ENCODE measurements around the gene MYO15A. TPM values are rescaled to one million over a fixed set of nuclear protein-coding genes. Genes with fewer than 3 reads are reported as not detected.

Gene MYO15A, protein sequence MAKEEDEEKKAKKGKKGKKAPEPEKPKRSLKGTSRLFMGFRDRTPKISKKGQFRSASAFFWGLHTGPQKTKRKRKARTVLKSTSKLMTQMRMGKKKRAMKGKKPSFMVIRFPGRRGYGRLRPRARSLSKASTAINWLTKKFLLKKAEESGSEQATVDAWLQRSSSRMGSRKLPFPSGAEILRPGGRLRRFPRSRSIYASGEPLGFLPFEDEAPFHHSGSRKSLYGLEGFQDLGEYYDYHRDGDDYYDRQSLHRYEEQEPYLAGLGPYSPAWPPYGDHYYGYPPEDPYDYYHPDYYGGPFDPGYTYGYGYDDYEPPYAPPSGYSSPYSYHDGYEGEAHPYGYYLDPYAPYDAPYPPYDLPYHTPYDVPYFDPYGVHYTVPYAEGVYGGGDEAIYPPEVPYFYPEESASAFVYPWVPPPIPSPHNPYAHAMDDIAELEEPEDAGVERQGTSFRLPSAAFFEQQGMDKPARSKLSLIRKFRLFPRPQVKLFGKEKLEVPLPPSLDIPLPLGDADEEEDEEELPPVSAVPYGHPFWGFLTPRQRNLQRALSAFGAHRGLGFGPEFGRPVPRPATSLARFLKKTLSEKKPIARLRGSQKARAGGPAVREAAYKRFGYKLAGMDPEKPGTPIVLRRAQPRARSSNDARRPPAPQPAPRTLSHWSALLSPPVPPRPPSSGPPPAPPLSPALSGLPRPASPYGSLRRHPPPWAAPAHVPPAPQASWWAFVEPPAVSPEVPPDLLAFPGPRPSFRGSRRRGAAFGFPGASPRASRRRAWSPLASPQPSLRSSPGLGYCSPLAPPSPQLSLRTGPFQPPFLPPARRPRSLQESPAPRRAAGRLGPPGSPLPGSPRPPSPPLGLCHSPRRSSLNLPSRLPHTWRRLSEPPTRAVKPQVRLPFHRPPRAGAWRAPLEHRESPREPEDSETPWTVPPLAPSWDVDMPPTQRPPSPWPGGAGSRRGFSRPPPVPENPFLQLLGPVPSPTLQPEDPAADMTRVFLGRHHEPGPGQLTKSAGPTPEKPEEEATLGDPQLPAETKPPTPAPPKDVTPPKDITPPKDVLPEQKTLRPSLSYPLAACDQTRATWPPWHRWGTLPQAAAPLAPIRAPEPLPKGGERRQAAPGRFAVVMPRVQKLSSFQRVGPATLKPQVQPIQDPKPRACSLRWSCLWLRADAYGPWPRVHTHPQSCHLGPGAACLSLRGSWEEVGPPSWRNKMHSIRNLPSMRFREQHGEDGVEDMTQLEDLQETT (N-terminal part only)
- not detected for polyA plus RNA-seq (2012; ENCODE audit: insufficient read depth, insufficient read length)

DNA sequence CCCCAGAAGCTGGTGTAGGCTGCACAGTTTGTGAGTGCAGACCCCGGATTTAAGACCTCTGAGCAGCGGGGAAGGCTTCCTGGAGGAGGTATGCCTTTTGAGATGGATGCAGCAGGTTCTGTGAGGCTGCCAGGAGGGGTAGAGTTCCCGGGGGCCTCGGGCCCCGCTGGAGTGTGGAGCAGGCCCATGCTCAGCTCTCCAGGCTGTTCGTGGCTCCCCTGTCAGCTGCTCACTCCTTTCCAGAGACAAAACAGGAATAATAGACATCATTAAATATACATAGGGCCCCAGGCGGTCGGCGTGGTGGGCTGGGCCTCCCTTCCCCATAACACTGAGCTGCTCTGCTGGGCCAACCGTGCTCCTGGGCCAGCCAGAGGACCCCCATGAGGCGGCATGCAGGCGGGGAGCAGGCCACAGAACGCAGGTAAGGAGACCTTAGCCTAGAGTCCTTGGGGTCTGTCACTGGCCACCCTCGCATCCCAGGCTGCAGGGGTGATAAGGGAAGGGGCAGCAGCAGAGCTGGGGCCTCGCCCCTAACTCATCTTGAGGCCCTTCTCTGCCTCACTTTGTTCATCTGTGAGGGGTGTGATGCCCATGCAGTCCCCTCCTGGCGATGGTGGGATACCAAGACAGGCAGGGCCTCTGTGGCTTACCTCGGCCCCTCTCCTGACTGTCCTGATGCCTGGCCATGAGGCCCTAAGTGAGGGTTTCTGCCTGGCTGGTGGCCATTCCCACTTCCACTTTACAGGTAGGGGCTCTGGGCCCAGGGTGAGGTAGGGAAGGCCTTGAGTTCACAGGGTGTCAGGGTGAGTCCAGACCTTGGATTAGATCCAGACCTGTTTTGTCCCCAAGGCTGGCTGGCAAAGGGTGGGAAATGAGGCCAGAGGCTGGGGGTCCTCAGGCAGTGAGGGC is at the start of gene MYO15A:
TSS of gene MYO15A (plus strand) at position 356 of the 912 bp plus-strand sequence. CDS start 10,045 bp downstream, outside the sequence.
- no peak for DNase-seq (ENCODE audit: low read depth, low spot score)
- no peak within 1 kb of the TSS for H3K4me3 ChIP-seq (ENCODE audit: low read length)

DNA sequence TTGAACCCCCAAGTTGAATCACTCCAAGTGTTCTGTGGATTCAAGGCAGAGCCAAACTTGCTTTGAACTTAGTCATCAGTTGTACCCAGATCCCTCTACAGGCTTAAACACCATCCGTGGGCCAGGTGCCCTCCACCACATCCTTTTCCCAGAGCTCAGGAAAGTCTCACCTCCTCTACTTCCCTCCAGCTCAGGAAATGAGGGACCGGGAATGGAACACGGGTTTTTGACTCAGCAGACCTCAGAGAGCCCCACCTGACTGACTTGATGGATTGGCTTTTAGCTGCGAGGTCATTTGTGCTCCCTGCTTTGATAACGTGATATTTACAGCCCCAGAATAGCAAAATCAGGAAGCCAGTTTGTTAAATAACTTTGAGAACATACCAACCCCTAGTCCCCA is 49.3 kb upstream of the MYO15A start:
- no peak for DNase-seq (ENCODE audit: low read depth, low spot score)
- no peak overlapping the region for H3K4me3 ChIP-seq (ENCODE audit: low read length)

DNA sequence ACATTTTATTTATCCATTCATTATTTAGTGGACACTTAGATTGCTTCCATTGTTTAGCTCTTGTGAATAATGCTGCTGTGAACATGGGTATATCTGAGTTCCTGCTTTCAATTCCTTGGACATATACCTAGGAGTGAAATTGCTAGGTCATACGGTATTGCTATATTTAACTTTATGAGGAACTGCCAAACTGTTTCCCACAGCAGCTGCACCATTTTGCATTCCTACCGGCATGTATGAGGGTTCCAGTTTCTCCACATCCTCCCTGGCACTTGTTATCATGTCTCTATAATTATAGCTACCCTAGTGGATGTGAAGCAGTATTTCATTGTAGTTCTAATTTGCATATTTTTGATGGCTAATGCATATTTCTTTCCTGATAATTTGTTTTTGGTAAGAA is 44.5 kb upstream of the MYO15A start:
- no peak for DNase-seq (ENCODE audit: low read depth, low spot score)
- H3K4me3 ChIP-seq (ENCODE audit: low read length): no peak overlapping the region

DNA sequence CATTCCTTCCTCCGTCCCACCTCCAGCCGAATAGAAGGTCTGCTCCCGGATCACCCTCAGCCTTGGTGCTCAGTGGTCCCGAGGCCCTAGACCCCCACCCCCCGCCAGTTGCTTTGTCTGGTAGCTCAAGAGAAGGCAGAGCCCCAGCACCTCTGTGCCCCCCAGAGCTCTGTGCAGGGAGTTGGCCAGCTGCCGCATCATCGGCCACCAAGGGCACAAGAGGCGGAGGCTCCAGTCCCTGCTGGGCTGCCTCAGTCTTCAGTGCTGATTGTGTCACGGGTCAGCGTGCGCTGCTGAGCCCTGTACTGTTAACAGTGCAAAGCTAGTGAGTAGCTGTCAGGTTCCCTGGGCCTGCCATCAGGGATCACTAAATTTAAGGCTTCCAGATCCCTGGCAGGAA is 43.0 kb upstream of the MYO15A start:
- DNase-seq (ENCODE audit: low read depth, low spot score): no peak
- no peak overlapping the region for H3K4me3 ChIP-seq (ENCODE audit: low read length)

DNA sequence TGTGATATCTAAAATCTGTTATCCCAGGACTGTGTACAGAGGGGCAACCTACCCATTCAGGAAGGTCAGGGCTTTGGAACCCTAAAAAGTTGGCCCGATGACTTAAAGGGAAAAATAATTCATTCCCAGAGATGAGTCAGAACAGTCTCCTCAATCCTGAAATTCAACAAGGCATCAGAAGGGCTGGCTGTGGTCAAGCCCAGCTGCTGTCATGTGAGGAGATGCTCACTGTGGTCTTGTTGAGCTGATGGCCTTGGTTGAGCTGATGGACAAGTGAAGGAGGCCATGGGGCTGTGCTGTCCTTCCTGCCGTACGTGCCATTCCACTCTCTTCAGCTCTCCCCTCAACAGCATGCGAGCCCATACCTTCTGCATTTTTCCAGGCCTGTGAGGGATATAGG is 41.7 kb upstream of the MYO15A start:
- no peak for DNase-seq (ENCODE audit: low read depth, low spot score)
- H3K4me3 ChIP-seq (ENCODE audit: low read length): no peak overlapping the region

DNA sequence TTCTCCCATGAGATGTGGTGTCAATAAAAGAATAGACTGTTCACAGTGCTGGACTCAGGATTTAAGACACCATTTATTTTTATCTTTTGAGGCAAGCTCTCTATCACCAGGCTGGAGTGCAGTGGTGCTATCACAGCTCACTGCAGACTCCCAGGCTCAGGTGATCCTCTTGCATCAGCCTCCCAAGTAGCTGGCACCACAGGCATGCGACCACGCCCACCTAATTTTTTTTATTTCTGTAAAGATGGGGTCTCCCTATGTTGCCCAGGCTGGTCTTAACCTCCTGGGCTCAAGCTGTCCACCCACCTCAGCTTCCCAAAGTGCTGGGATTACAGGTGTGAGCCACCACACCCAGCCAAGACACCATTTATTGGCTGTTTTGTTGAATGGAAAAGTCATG is 39.5 kb upstream of the MYO15A start:
- no peak for DNase-seq (ENCODE audit: low read depth, low spot score)
- no peak overlapping the region for H3K4me3 ChIP-seq (ENCODE audit: low read length)

DNA sequence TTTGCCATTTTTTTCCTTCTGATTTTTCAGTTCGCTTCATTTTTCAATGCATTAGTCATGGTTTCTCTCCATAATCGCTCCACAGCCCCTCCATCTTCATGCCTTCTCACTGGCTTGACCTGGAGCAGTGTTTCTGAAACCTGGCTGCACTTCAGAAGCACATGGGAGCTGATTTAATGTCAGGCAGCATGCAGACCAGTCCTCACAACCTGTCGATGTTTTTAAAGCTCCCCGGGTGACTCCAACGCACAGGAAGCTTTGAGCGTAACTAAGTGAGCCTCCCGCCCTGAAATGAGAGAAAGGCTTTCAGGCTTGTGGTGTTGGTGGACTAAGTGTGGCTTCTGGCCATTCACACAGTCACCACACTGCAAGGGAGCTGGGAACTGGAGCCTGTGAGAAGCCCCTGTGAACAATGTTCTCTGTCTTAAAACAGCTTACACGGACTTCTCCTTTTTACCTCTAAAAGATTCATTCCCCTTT is 37.7 kb upstream of the MYO15A start:
- no peak overlapping the region for H3K4me3 ChIP-seq (ENCODE audit: low read length)
- DNase-seq (ENCODE audit: low read depth, low spot score): no peak

DNA sequence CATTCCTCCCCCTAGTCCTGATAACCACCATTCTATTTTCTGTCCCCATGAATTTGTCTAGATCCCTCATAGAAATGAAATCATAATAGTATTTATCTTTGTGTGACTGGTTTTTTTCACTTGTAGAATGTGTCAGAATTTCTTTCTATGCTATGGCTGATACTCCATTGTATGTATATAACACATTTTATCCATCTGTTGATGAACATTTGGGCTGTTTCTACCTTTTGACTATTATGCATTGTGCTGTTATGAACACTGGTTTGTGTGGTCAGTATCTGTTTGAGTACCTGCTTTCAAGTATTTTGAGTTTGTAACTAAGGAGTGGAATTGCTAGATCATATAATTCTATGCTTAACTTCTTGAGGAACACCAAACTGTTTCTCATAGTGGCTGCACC is 36.8 kb upstream of the MYO15A start:
- DNase-seq (ENCODE audit: low read depth, low spot score): no peak
- no peak overlapping the region for H3K4me3 ChIP-seq (ENCODE audit: low read length)

DNA sequence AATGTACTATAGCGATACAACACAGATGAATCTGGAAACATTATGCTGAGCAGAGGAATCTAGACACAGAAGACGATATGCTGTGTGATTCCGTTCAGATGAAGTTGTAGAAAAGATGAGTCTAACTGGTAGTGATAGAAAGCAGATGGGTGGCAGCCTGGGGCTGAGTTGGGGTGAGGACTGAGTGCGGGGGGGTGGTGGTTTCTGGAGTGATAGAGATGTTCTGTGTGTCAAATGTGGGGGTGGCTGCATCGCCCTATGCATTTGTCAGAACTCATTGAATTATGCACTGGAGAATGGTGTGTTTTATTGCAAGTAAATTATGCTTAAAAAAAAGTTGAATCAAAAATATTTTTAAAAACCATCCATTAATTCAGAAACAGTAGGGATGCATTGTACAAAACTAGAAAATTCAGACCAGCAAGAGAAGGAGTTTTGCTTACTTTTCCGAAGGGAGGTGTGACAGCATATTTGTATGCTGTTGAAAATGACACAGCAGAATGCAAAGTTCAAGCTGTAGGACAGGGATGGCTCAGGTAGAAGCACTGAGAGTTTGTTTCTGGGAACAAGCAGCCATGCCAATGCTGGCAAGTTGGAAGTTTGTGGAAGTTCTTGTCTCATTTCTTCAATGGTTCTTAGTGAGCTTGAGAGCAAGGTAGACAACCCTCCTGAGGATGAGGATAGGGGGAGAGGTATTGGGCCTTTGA is 33.8 kb upstream of the MYO15A start:
- no peak overlapping the region for H3K4me3 ChIP-seq (ENCODE audit: low read length)
- DNase-seq (ENCODE audit: low read depth, low spot score): no peak

DNA sequence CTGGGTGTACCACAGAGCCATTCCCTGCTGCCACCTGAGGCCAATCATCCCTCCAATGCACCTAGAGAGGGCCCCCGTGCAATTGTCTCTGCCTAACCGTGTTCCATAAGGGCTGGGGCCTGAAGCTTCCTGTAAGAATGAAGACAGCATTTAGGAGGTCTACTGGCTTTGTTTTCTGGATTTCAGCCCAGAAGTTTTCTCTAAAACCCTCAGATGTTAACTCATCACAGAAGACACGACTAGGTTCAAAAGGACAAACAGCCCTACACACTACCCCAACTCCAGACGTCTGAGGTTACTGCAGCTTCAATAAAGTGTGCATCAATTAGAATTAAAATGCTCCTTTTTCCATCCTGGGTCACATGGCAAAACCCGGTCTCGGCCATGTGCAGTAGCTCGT is 31.6 kb upstream of the MYO15A start:
- H3K4me3 ChIP-seq (ENCODE audit: low read length): no peak overlapping the region
- no peak for DNase-seq (ENCODE audit: low read depth, low spot score)

DNA sequence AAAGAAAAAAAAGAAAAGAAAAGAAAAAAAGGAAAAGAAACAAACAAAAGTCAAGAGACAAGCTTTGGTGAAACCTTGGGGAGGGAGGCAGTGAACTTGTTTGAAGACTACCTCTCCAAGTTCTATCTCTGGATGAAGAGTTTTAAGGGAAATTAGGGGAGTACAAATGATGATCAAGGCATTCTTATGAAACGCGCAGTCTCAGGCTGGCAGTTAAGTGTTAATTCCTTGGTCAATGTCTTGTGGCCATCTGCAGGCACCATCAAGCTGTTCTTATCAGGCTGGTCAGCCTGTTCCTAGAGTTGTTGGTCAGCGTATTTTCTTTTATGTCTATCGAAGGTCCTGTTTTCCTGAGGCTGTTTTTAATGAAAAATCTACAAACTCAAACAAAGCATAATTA is 29.0 kb upstream of the MYO15A start:
- H3K4me3 ChIP-seq (ENCODE audit: low read length): no peak overlapping the region
- no peak for DNase-seq (ENCODE audit: low read depth, low spot score)

DNA sequence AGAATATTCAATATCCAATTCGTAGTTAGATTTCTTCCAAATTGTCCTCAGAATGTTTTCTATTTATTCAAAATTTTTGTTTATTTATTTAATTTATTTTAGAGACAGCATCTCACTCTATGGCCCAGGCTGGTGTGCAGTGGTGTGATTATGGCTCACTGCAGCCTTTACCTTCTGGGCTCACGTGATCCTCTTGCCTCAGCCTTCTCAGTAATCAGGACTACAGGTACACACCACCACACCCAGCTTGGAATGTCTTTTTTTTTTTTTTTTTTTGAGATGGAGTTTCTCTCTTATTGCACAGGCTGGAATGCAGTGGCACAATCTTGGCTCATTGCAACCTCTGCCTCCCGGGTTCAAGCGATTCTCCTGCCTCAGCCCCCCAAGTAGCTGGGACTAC is 24.3 kb upstream of the MYO15A start:
- no peak for DNase-seq (ENCODE audit: low read depth, low spot score)
- no peak overlapping the region for H3K4me3 ChIP-seq (ENCODE audit: low read length)

DNA sequence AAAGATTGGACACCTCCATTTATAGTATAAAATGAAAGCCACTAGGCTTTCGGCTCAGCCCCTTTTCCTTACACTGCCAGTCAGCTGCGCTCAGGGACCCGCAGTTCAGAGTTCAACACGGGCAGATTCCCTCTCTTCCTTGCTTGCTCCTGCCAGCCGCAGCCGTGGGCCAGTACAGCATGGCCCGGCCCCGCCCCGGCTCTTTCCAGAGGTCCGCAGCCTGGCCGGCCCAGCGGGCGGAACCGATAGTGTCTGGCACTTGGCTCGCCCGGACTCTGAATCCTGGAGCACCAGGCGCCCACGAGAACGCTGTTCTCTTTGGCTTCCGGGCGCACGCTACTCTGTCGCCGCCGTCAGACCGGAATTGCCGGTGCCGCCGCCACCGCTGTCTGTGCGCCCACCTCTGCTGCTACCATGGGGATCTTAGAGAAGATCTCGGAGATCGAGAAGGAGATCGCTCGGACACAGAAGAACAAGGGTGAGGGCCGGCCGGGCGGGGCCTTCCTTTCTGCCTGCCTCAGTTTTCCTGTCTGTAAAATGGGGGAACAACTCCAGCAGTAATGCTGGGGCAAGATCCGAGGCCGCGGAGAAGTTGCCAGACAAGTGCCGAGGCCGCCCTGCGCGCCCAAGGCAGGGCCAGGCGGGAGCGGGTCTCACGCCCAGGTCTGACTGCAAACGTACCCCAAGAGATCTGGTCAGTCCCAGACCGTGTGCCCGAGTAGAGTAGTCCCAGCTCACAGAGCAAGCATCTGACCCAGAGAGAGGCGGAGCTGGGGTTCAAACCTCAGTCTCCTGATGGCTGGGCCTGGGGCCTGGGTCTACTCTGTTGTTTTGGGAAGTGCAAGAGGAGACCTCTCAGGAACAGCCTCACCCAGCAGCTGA is 20.7 kb upstream of the MYO15A start, which contains the start of gene DRG2:
TSS of gene DRG2 (plus strand) at position 339 of the 882 bp plus-strand sequence. CDS start at position 415, 76 bp downstream.
- H3K4me3 ChIP-seq (ENCODE audit: low read length): peak within 1 kb of the TSS; percentile 98
- DNase-seq (ENCODE audit: low read depth, low spot score): peak; percentile 81

DNA sequence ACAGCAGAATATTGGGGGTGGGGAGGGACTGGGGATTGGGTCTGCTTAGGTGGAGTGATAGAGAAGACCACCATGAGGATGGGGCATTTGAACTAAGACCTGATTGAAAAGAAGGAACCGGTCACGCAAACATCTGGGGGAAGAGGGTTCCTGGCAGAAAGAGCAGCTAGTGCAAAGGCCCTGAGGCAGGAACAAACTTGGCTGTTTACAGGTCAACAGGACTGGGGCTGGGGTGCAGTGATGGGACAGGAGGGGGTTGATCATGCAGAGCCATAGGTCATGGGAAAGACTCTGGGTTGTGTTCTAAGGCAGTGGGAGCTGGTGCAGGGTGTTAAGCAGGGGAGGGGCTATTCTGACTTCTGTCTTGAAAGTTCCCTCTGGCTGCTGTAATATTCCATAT is 18.9 kb upstream of the MYO15A start:
- no peak overlapping the region for H3K4me3 ChIP-seq (ENCODE audit: low read length)
- no peak for DNase-seq (ENCODE audit: low read depth, low spot score)

DNA sequence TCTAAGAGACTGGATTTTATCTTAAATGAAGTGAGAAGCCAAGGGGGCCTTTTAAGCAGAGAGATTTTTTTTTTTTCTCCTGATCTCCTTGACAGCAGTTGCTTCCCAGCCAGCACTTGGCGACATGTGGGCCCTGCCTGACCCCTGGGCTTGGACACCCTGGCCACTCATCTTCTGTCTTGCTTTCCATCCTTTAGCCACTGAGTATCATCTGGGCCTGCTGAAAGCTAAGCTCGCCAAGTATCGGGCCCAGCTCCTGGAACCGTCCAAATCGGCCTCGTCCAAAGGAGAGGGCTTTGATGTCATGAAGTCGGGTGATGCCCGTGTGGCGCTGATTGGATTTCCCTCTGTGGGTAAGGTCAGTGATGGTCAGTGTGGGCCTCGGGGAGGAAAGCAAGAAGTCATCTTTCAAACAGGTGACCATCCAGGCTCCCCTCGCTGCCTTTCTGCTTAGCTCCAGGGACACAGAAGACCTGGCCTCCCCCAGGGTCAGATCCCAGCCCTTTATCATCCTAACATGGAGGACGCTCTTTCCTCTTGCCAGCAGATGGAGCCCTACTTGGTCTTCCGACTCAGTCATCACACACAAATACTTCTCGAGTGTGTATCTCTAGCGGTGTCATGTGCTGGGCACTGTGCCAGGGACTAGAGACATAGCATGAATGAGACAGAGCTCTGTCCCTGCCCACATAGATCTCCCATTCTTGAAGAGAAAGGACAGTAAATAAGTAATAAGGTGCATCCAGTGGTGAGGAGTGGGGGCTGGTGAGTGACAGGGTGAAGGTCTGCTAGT is 14.7 kb upstream of the MYO15A start:
- DNase-seq (ENCODE audit: low read depth, low spot score): peak; percentile 32
- H3K4me3 ChIP-seq (ENCODE audit: low read length): no peak overlapping the region

DNA sequence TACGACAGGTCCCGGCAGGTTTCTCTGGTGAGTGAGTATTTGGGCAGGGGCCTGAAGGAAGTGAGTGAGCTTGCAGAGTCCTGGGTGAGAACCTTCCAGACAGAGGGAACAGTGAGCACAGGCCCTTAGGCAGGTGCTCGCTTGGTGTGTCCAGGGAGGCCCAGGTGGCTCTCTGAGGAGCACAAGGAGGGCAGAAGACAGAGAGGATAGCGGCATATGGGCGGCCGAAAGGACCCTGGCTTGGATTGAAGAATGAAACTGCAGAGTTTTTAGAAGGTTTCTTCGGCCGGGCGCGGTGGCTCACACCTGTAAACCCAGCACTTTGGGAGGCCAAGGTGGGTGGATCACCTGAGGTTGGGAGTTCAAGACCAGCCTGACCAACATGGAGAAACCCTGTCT is 14.1 kb upstream of the MYO15A start:
- no peak overlapping the region for H3K4me3 ChIP-seq (ENCODE audit: low read length)
- no peak for DNase-seq (ENCODE audit: low read depth, low spot score)
